IPS DF 19.7 (cell line): ENCODE measurements around the gene MAGED4B.
"Not testable (repeated sequence)": the region's sequence is repeated elsewhere in the genome, so short reads cannot be mapped to it uniquely, and the experiment has no call there.

Experiments
- DNase-seq: peaks from one replicate; pipeline ENCODE4 v3.0.0-alpha.2; 2013; ENCODE audit warnings: low read depth, low spot score

MAGED4B gene, protein sequence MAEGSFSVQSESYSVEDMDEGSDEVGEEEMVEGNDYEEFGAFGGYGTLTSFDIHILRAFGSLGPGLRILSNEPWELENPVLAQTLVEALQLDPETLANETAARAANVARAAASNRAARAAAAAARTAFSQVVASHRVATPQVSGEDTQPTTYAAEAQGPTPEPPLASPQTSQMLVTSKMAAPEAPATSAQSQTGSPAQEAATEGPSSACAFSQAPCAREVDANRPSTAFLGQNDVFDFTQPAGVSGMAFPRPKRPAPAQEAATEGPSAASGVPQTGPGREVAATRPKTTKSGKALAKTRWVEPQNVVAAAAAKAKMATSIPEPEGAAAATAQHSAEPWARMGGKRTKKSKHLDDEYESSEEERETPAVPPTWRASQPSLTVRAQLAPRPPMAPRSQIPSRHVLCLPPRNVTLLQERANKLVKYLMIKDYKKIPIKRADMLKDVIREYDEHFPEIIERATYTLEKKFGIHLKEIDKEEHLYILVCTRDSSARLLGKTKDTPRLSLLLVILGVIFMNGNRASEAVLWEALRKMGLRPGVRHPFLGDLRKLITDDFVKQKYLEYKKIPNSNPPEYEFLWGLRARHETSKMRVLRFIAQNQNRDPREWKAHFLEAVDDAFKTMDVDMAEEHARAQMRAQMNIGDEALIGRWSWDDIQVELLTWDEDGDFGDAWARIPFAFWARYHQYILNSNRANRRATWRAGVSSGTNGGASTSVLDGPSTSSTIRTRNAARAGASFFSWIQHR

GRCh38 chrX:52068666-52069640 is at the start of gene MAGED4B:
Gene MAGED4B (minus strand): TSS chrX:52069183. CDS start chrX:52068172, 1,011 bp downstream.
- DNase-seq, result not testable (repeated sequence)

DNA sequence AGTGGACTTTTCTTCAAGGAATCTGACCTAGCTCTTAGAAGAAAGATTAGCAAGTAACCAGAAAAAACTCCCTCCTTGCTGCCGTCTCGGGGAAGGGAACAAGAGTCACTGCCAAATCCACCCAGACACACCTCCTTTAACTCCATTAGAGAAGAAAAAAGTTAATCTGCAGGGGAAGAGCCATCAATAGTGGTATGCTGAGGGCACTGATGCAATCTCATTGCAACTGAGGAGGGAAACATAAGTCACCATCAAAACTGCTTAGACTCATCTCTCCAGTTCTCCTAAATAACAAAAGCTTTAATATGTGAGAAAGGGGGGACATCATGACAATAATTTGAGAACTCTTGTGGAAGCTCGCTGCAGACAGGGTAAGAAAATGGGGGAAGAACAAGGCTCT is 49.3 kb upstream of the MAGED4B start:
- no peak for DNase-seq

DNA sequence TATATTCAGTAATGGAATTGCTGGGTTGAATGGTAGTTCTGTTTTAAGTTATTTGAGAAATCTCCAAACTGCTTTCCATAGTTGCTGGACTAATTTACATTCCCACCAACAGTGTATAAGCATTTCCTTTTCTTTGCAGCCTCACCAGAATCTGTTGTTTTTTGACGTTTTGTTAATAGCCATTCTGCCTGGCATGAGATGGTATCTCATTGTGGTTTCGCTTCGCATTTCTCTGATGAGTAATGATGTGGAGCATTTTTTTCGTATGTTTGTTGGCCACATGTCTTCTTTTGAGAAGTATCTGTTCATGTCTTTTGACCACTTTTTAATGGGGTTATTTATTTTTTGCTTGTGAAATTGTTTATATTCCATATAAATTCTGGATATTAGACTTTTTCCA is 13.6 kb upstream of the MAGED4B start:
- no peak for DNase-seq

DNA sequence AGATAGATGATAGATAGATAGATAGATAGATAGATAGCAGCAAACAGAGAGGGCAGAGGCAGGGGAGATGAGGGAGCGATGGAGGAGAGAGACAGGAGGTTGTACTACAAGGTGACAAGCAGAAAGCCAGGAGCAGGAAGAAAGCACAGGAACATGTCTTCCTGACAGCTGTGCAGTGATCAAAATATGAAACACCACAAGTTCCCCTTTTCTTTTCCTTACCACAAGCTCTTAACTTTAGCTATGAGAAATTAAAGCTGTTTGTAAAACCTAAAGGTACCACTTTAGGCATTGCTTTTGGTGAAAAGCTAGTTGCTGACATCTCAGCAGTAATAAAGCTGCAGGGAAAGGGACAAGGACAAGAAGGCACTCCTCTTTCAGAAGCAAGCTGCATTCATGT is 9.1 kb upstream of the MAGED4B start:
- DNase-seq, result no peak

DNA sequence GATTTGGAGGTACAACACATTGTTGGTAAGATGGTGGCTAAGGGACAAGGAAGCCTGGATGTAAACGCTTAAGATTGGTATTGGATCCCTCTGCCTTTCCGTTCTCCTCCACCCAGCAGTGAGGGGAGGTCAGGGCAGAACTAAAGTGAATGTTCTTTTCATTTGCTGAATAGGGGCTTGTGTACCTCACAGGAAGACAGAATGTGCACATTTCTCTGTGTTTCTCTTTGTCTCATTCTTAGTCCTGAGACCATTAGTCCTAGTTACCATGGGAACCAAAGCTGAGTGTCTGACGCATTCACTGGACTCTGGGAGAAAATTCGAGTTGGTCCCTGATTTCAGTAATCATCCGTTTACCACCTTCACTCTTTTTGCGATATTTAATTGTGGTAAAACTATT is 26.7 kb downstream of the MAGED4B start:
- not testable (repeated sequence) for DNase-seq

DNA sequence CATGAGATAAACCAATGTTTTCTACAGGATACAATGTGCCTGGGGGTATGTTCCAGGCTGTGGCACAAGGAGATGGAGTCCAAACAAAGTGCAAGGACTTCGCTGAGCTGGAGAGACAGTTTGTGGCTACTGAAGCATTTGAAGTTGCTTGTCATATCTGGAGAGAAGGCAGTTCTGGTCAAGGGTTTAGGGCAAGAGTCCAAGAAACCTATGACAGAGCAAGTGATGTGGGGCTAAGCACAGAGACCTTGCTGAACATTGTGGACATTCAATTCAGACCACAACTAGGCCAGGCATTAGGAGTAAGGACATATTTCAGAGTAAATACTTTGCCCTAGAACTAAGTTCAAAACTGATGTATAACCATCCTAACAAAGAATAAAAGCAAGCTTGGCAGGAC is 34.8 kb downstream of the MAGED4B start:
- no peak for DNase-seq

DNA sequence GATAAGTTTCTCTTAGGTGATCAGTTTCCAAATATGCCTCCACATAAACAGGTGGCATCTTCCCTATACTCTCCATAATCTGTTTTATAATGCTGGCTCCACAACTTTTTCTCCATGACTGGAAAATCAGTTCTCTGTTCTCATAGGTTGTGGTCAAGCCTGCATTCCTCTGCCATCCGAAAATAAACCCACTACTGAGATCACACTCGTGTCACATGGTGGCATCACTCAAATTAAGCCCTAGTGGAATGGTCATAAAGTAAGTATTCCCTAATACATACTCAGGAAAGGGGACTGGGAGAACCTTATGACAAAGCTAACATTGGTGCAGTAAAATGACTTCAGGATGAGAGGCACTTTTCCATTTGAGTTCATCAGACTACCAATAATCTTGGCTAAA is 37.6 kb downstream of the MAGED4B start:
- DNase-seq, result no peak

DNA sequence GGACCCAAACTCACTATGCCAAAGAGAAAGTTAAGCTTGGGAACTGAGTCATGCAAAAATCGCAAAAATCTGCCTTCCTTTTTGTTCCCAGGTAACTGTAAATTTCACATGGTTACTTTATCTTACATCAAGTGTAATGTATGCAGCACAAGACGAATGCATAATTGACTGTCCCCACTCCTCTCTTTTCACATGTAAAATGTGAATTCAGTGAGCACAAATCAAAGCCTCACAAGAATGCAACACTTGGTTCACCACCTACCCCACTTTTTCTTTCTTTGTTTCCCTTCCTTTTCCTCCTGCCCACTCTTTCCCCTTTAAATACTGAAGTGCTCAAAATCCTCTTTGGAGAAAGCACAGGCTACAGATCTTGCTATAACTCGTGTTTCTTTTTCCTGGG is 53.2 kb downstream of the MAGED4B start:
- peak; percentile 25 for DNase-seq
